IMR-90 (cell line): ENCODE measurements around the gene ADRA1B. TPM values are rescaled to one million over a fixed set of nuclear protein-coding genes. Genes with fewer than 3 reads are reported as not detected.

Experiments used
- ATAC-seq: fragments of 200-7000 bp; cut with Tn5 transposase; 2 replicates; pipeline ENCODE4 v1.9.1; 2020; ENCODE audit warnings: low read depth, mild to moderate bottlenecking, moderate library complexity
- BruUV-seq: library from RNA; stranded (reverse); fragments of 400-500 nt; replicated peaks from 2 replicates; lab custom pipeline; 2021; lab: Mats Ljungman, UMichigan
- CTCF ChIA-PET: fragments of 300-600 bp; formaldehyde crosslinking; extraction: SDS; loops from one replicate; lab custom pipeline; 2021; ENCODE audit warnings: antibody characterized with exemption; lab: Yijun Ruan, JAX
- POLR2A ChIA-PET: fragments of 300-600 bp; sonication (Branson Sonifier 250); formaldehyde crosslinking; loops from one replicate; lab custom pipeline; 2022; ENCODE audit warnings: antibody characterized with exemption; ENCODE audit not compliant: unreplicated experiment; lab: Charles Lee
- DNase-seq: peaks from one replicate; pipeline ENCODE4 v3.0.0; 2013
- H2AFZ ChIP-seq: replicated peaks from 2 replicates; pipeline ENCODE3; 2013; ENCODE audit warnings: low read length, mild to moderate bottlenecking; ENCODE audit not compliant: poor library complexity
- H2AK5ac ChIP-seq: 2 replicates; pipeline ENCODE4 v1.6.1; 2013; ENCODE audit warnings: low read depth, low read length, inconsistent platforms
- H2AK9ac ChIP-seq: replicated peaks from 2 replicates; pipeline ENCODE3; 2013; ENCODE audit warnings: mild to moderate bottlenecking, low read depth, low read length, moderate library complexity; ENCODE audit not compliant: poor library complexity
- H2BK120ac ChIP-seq: 2 replicates; pipeline ENCODE4 v1.6.1; 2013; ENCODE audit warnings: low read depth, low read length, inconsistent platforms
- H2BK15ac ChIP-seq: 3 replicates; pipeline ENCODE4 v1.6.1; 2013; ENCODE audit warnings: low read depth, low read length, inconsistent platforms
- H2BK20ac ChIP-seq: 2 replicates; pipeline ENCODE4 v1.6.1; 2013; ENCODE audit warnings: low read depth, mild to moderate bottlenecking, inconsistent platforms, low read length, moderate library complexity
- H2BK5ac ChIP-seq: 2 replicates; pipeline ENCODE4 v1.6.1; 2013; ENCODE audit warnings: mild to moderate bottlenecking, low read depth, low read length, inconsistent platforms; ENCODE audit not compliant: poor library complexity, severe bottlenecking
- H3K14ac ChIP-seq: replicated peaks from 2 replicates; pipeline ENCODE4 v1.6.1; 2013; ENCODE audit warnings: low read depth, low read length, inconsistent platforms
- H3K18ac ChIP-seq: 2 replicates; pipeline ENCODE4 v1.6.1; 2013; ENCODE audit warnings: low read depth, low read length, control low read depth
- H3K23ac ChIP-seq: 2 replicates; pipeline ENCODE4 v1.6.1; 2013; ENCODE audit warnings: low read depth, low read length, inconsistent platforms
- H3K27ac ChIP-seq: 2 replicates; pipeline ENCODE4 v1.5.1; 2013; ENCODE audit warnings: mild to moderate bottlenecking, control low read depth, low read length; ENCODE audit not compliant: insufficient read depth
- H3K27me3 ChIP-seq: 2 replicates; pipeline ENCODE4 v1.6.1; 2013; ENCODE audit warnings: low read length; ENCODE audit not compliant: control insufficient read depth, insufficient read depth
- H3K36me3 ChIP-seq: 2 replicates; pipeline ENCODE4 v1.6.1; 2013; ENCODE audit warnings: low read length, mixed read lengths; ENCODE audit not compliant: control insufficient read depth, insufficient read depth
- H3K4ac ChIP-seq: 2 replicates; pipeline ENCODE4 v1.6.1; 2013; ENCODE audit warnings: low read depth, low read length, inconsistent platforms
- H3K4me1 ChIP-seq: 2 replicates; pipeline ENCODE4 v1.6.1; 2013; ENCODE audit warnings: low read length, mixed read lengths; ENCODE audit not compliant: control insufficient read depth, insufficient read depth
- H3K4me2 ChIP-seq: 2 replicates; pipeline ENCODE4 v1.6.1; 2013; ENCODE audit warnings: low read depth, mild to moderate bottlenecking, control low read depth, low read length, moderate library complexity
- H3K4me3 ChIP-seq: 2 replicates; pipeline ENCODE4 v1.5.1; 2013; ENCODE audit warnings: low read depth, mild to moderate bottlenecking, control low read depth, low read length, moderate library complexity; ENCODE audit not compliant: insufficient read depth
- H3K56ac ChIP-seq: 2 replicates; pipeline ENCODE4 v1.6.1; 2013; ENCODE audit warnings: low read length, inconsistent platforms; ENCODE audit not compliant: insufficient read depth; ENCODE audit errors: extremely low read depth
- H3K79me1 ChIP-seq, 2 experiments: 2 replicates each; pipeline ENCODE4 v1.6.1; 2013; ENCODE audit warnings: low read length in 2 of 2, inconsistent platforms in 1 of 2, low read depth in 1 of 2
- H3K9ac ChIP-seq: 2 replicates; pipeline ENCODE4 v1.6.1; 2013; ENCODE audit warnings: low read depth, low read length, control low read depth
- H3K9me1 ChIP-seq: 2 replicates; pipeline ENCODE4 v1.6.1; 2013; ENCODE audit warnings: low read length, inconsistent platforms; ENCODE audit not compliant: insufficient read depth
- H3K9me3 ChIP-seq: 2 replicates; pipeline ENCODE4 v1.6.1; 2013; ENCODE audit warnings: low read length; ENCODE audit not compliant: control insufficient read depth, insufficient read depth
- H4K20me1 ChIP-seq: 2 replicates; pipeline ENCODE4 v1.6.1; 2013; ENCODE audit warnings: low read length, inconsistent platforms; ENCODE audit not compliant: insufficient read depth
- H4K5ac ChIP-seq: 2 replicates; pipeline ENCODE4 v1.6.1; 2013; ENCODE audit warnings: mild to moderate bottlenecking, low read depth, low read length, control low read depth
- H4K8ac ChIP-seq, 2 experiments: 2 replicates each; pipeline ENCODE4 v1.6.1; 2013; ENCODE audit warnings: low read depth in 2 of 2, low read length in 2 of 2, control low read depth in 1 of 2, inconsistent platforms in 1 of 2
- H4K91ac ChIP-seq: 2 replicates; pipeline ENCODE4 v1.6.1; 2013; ENCODE audit warnings: low read depth, low read length, inconsistent platforms; ENCODE audit not compliant: insufficient read depth
- BHLHE40 ChIP-seq: fragments of 150-350 bp; IDR thresholded peaks from 2 replicates; pipeline ENCODE4 v1.6.1; 2016; ENCODE audit warnings: mild to moderate bottlenecking, low read depth, low read length
- CEBPB ChIP-seq: IDR thresholded peaks from 2 replicates; pipeline ENCODE4 v1.6.1; 2012; ENCODE audit warnings: low read depth, low read length, improper control_type of control experiment
- CHD1 ChIP-seq: IDR thresholded peaks from 2 replicates; pipeline ENCODE4 v1.6.1; 2012; ENCODE audit warnings: low read depth, low read length, improper control_type of control experiment
- MAFK ChIP-seq: IDR thresholded peaks from 2 replicates; pipeline ENCODE4 v1.6.1; 2012; ENCODE audit warnings: low read depth, low read length, improper control_type of control experiment
- MAZ ChIP-seq: IDR thresholded peaks from 2 replicates; pipeline ENCODE4 v1.6.1; 2012; ENCODE audit warnings: low read depth, mild to moderate bottlenecking, low read length, improper control_type of control experiment, moderate library complexity, borderline replicate concordance
- NFE2L2 ChIP-seq: fragments of 150-350 bp; IDR thresholded peaks from 2 replicates; pipeline ENCODE4 v1.6.1; 2016; ENCODE audit warnings: low read depth, mild to moderate bottlenecking, low read length
- WGBS, 2 experiments: methylation state at CpG; one replicate each; pipeline versions ENCODE4 v1.1.5 to v1.1.7; 2013; ENCODE audit warnings: missing lambda C conversion rate in 2 of 2; ENCODE audit not compliant: insufficient read length in 1 of 2; ENCODE audit errors: extremely low coverage in 2 of 2; 5-methylcytosine and 5-hydroxymethylcytosine counted together
- dilution Hi-C: fragments of 300-500 bp; cut with HindIII; formaldehyde crosslinking; loops from one replicate; pipeline ENCODE4 v1.14.3; 2018; ENCODE audit warnings: low sequenced_read_pairs; ENCODE audit not compliant: unreplicated experiment
- in situ Hi-C: fragments of 300-500 bp; cut with MboI; formaldehyde crosslinking; loops from 3 replicates; pipeline ENCODE4 v1.14.3; 2019; ENCODE audit warnings: low sequenced_read_pairs, inconsistent platforms, mixed read lengths
- intact Hi-C: fragments of 100-400 bp; cut with micrococcal nuclease; formaldehyde crosslinking; loops from 2 replicates; pipeline ENCODE4 v1.10.0; 2022
- polyA plus RNA-seq, 3 experiments: library from polyadenylated mRNA; depleted of rRNA; stranded (reverse); fragments of >200 nt; gene quantifications; 2 replicates each; pipeline ENCODE4 v1.2.3, GENCODE V29; 2012; ENCODE audit warnings: low replicate concordance in 1 of 3
- total RNA-seq: library from RNA; depleted of rRNA; stranded (reverse); fragments of >200 nt; gene quantifications from 2 replicates; pipeline ENCODE4 v1.2.3, GENCODE V29; 2012
- TF ChIP-seq, protein P1 (sequence below): fragments of 150-350 bp; IDR thresholded peaks from 2 replicates; pipeline ENCODE4 v1.6.1; 2017; ENCODE audit warnings: mild to moderate bottlenecking, antibody characterized with exemption, low read length, low read depth
- TF ChIP-seq, protein P2 (sequence below): fragments of 150-350 bp; IDR thresholded peaks from 2 replicates; pipeline ENCODE4 v1.6.1; 2016; ENCODE audit warnings: low read depth, mild to moderate bottlenecking, low read length, moderate library complexity, borderline replicate concordance

The ADRA1B gene
- total and polyA plus RNA-seq, 2 of the 4 experiments (the other 2 are of a cell fraction) = 0.18 to 1.5 TPM

DNA sequence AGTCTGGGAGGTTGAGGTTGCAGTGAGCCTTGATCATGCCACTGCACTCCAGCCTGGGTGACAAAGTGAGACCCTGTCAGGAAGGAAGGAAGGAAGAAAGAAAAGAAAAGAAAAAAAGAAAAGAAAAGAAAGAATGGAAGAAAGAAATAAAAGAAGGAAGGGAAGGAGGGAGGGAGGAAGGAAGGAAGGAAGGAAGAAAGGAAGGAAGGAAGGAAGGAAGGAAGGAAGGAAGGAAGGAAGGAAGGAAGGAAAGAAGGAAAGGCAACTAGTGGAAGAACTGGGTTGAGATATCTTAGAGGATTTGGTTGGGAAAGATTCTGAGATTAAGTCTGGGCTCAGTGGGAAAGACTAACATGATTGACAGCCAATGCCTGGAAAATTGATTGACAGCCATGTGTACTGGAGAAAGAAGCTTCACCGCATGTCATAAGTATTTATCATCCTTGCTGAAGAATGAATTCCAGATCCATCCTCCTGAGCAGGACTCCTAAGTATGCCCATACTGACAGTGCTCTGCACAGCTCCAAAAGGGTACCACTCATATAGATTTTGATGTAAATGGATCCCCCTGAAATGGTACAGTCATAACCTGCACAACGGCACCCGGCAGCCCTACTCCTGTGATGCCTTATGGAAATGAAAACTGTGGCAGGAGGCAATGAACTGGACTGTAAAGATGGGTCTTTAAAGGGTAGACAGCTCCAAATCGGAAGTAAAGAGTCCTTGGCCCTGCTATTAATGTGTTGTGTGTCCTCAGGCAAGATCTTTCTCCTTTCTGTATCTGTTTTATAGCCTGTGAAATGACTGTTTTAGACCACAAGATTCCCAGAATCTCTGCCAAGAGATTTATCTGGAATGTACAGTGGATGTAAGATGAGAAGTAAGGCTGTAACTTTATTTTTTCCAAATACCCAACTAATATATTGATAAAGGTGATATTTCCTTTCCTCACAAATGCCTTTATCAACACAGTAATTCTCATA, 16.9 kb upstream of the ADRA1B start (continued):
- TF ChIP-seq, protein P1, sequence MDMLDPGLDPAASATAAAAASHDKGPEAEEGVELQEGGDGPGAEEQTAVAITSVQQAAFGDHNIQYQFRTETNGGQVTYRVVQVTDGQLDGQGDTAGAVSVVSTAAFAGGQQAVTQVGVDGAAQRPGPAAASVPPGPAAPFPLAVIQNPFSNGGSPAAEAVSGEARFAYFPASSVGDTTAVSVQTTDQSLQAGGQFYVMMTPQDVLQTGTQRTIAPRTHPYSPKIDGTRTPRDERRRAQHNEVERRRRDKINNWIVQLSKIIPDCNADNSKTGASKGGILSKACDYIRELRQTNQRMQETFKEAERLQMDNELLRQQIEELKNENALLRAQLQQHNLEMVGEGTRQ = no peak
- TF ChIP-seq MAZ = no peak

DNA sequence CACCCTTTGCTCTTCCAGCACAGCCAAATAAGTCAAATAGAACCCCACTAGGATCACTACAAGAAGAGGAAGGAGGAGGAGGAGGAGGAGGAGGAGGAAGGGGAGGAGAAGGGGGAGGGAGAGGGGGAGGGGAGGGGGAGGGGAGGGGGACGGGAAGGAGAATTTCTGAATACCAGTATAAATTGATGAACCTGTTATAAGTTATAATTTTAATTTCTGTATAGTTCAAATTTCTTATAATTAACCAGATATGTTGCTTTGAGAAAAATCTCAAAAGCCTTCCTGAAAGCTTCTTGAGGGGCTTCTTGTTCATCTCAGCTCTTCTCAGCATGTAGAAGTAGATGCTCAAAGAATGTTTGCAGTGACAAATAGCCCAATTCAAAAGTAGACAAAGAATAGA, 15.0 kb upstream of the ADRA1B start:
- no peaks in the 10 kb centered on the region for H3K9me1 ChIP-seq
- no peak overlapping the region for H2BK20ac ChIP-seq
- no peak overlapping the region for H3K4me3 ChIP-seq
- H3K4me2 ChIP-seq = no peak overlapping the region
- H3K4ac ChIP-seq = no peak overlapping the region
- ChIA-PET CTCF (no interaction called here), POLR2A (no interaction called here)
- no peak overlapping the region for H4K91ac ChIP-seq
- H3K56ac ChIP-seq = no peak overlapping the region
- intact Hi-C loops = no loop called here
- H3K36me3 ChIP-seq = no peaks in the 10 kb centered on the region
- no peak overlapping the region for H2BK15ac ChIP-seq
- no peak for DNase-seq
- H4K5ac ChIP-seq = no peak overlapping the region
- dilution Hi-C loops = no loop called here
- H3K23ac ChIP-seq = no peak overlapping the region
- H3K18ac ChIP-seq = no peak overlapping the region
- ATAC-seq = no peak
- H3K27me3 ChIP-seq = peaks cover 9% of the 10 kb centered on the region; the same call in 1 of the 2 replicates
- no CpG with 5 or more reads among the region's 1 CpG for WGBS, 2 experiments
- no peak overlapping the region for H3K14ac ChIP-seq
- no TSS peak for BruUV-seq
- peaks cover 6% of the 10 kb centered on the region for H3K4me1 ChIP-seq
- H3K27ac ChIP-seq = no peak overlapping the region
- H2BK120ac ChIP-seq = no peak overlapping the region
- H3K9ac ChIP-seq = no peak overlapping the region
- H4K8ac ChIP-seq = no peak overlapping the region
- no peak overlapping the region for H2AFZ ChIP-seq
- no peak overlapping the region for H2AK5ac ChIP-seq
- H4K20me1 ChIP-seq = no peaks in the 10 kb centered on the region
- no peaks in the 10 kb centered on the region for H3K79me1 ChIP-seq
- H3K9me3 ChIP-seq = no peaks in the 10 kb centered on the region
- TF ChIP-seq MAFK (no peak), CHD1 (no peak), MAZ (no peak), NFE2L2 (no peak), CEBPB (no peak), BHLHE40 (no peak)
- TF ChIP-seq, protein P2, sequence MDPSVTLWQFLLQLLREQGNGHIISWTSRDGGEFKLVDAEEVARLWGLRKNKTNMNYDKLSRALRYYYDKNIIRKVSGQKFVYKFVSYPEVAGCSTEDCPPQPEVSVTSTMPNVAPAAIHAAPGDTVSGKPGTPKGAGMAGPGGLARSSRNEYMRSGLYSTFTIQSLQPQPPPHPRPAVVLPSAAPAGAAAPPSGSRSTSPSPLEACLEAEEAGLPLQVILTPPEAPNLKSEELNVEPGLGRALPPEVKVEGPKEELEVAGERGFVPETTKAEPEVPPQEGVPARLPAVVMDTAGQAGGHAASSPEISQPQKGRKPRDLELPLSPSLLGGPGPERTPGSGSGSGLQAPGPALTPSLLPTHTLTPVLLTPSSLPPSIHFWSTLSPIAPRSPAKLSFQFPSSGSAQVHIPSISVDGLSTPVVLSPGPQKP = no peak
- H2AK9ac ChIP-seq = no peak overlapping the region
- no peak overlapping the region for H2BK5ac ChIP-seq
- in situ Hi-C loops = no loop called here
